H9 (cell line): ENCODE measurements around the gene ZNF621. TPM values are rescaled to one million over a fixed set of nuclear protein-coding genes. Genes with fewer than 3 reads are reported as not detected.

Experiments used
- DNase-seq: peaks from one replicate; pipeline ENCODE4 v3.0.0-alpha.2; 2017
- H2AFZ ChIP-seq: one replicate; pipeline ENCODE4 v1.6.1; 2013; ENCODE audit warnings: mild to moderate bottlenecking, low read length, control low read depth, moderate library complexity
- H2AK5ac ChIP-seq: 2 replicates; pipeline ENCODE4 v1.6.1; 2013; ENCODE audit warnings: low read length, control low read depth, mixed read lengths; ENCODE audit not compliant: insufficient read length
- H2BK120ac ChIP-seq: one replicate; pipeline ENCODE4 v1.6.1; 2013; ENCODE audit warnings: low read depth, mild to moderate bottlenecking, low read length, control low read depth, inconsistent platforms; ENCODE audit not compliant: poor library complexity, severe bottlenecking
- H2BK12ac ChIP-seq: 2 replicates; pipeline ENCODE4 v1.6.1; 2013; ENCODE audit warnings: low read length, control low read depth, mixed read lengths, low read depth; ENCODE audit not compliant: insufficient read length
- H2BK15ac ChIP-seq: 2 replicates; pipeline ENCODE4 v1.6.1; 2013; ENCODE audit warnings: low read depth, low read length, control low read depth
- H2BK20ac ChIP-seq: one replicate; pipeline ENCODE4 v1.6.1; 2013; ENCODE audit warnings: low read depth, mild to moderate bottlenecking, low read length, control low read depth, inconsistent platforms; ENCODE audit not compliant: poor library complexity, severe bottlenecking
- H2BK5ac ChIP-seq: 2 replicates; pipeline ENCODE4 v1.6.1; 2013; ENCODE audit warnings: low read length, control low read depth, mixed read lengths; ENCODE audit not compliant: insufficient read length
- H3K14ac ChIP-seq: 2 replicates; pipeline ENCODE4 v1.6.1; 2013; ENCODE audit warnings: low read length, control low read depth; ENCODE audit not compliant: insufficient read depth
- H3K18ac ChIP-seq: 2 replicates; pipeline ENCODE4 v1.6.1; 2013; ENCODE audit warnings: low read depth, mild to moderate bottlenecking, mixed read lengths, low read length, control low read depth; ENCODE audit not compliant: insufficient read length
- H3K23ac ChIP-seq: 2 replicates; pipeline ENCODE4 v1.6.1; 2013; ENCODE audit warnings: low read length, control low read depth, mixed read lengths, low read depth; ENCODE audit not compliant: insufficient read length
- H3K23me2 ChIP-seq: 2 replicates; pipeline ENCODE4 v1.6.1; 2013; ENCODE audit warnings: low read depth, mild to moderate bottlenecking, mixed read lengths, low read length, control low read depth; ENCODE audit not compliant: insufficient read length, poor library complexity, severe bottlenecking
- H3K27ac ChIP-seq: 2 replicates; pipeline ENCODE4 v1.5.1; 2013; ENCODE audit warnings: low read length, control low read depth, mixed read lengths, low read depth; ENCODE audit not compliant: insufficient read length
- H3K27me3 ChIP-seq: 2 replicates; pipeline ENCODE4 v1.6.1; 2013; ENCODE audit warnings: low read length, control low read depth, inconsistent platforms; ENCODE audit not compliant: insufficient read depth
- H3K4ac ChIP-seq: 2 replicates; pipeline ENCODE4 v1.6.1; 2013; ENCODE audit warnings: low read depth, mild to moderate bottlenecking, control low read depth, inconsistent platforms, low read length, moderate library complexity
- H3K4me1 ChIP-seq: 2 replicates; pipeline ENCODE4 v1.6.1; 2013; ENCODE audit warnings: low read length, control low read depth, inconsistent platforms; ENCODE audit not compliant: insufficient read depth
- H3K4me2 ChIP-seq: 2 replicates; pipeline ENCODE4 v1.6.1; 2013; ENCODE audit warnings: low read length, control low read depth, mixed read lengths; ENCODE audit not compliant: insufficient read length, insufficient read depth
- H3K56ac ChIP-seq: 2 replicates; pipeline ENCODE4 v1.6.1; 2013; ENCODE audit warnings: low read depth, mild to moderate bottlenecking, mixed read lengths, low read length, control low read depth; ENCODE audit not compliant: insufficient read length
- H3K79me1 ChIP-seq: 2 replicates; pipeline ENCODE4 v1.6.1; 2013; ENCODE audit warnings: low read depth, mild to moderate bottlenecking, moderate library complexity, low read length, control low read depth, inconsistent platforms; ENCODE audit not compliant: insufficient read depth, poor library complexity, severe bottlenecking
- H3K79me2 ChIP-seq: 2 replicates; pipeline ENCODE4 v1.6.1; 2013; ENCODE audit warnings: low read length, control low read depth, inconsistent platforms; ENCODE audit not compliant: insufficient read depth
- H3K9ac ChIP-seq: 2 replicates; pipeline ENCODE4 v1.6.1; 2013; ENCODE audit warnings: low read length, control low read depth, mixed read lengths; ENCODE audit not compliant: insufficient read length; ENCODE audit errors: extremely low read depth
- H3K9me3 ChIP-seq: one replicate; pipeline ENCODE4 v1.6.1; 2013; ENCODE audit warnings: low read depth, low read length, inconsistent platforms; ENCODE audit not compliant: control insufficient read depth
- H3T11ph ChIP-seq: one replicate; pipeline ENCODE4 v1.6.1; 2013; ENCODE audit warnings: mild to moderate bottlenecking, low read length, control low read depth, inconsistent platforms
- H4K20me1 ChIP-seq: one replicate; pipeline ENCODE4 v1.6.1; 2013; ENCODE audit not compliant: control insufficient read depth, insufficient read length, insufficient read depth
- H4K5ac ChIP-seq: 2 replicates; pipeline ENCODE4 v1.6.1; 2013; ENCODE audit warnings: low read depth, mild to moderate bottlenecking, mixed read lengths, low read length, control low read depth; ENCODE audit not compliant: insufficient read length
- H4K8ac ChIP-seq: replicated peaks from 2 replicates; pipeline ENCODE4 v1.6.1; 2013; ENCODE audit warnings: low read length, control low read depth, mixed read lengths, low read depth; ENCODE audit not compliant: insufficient read length
- H4K91ac ChIP-seq: 2 replicates; pipeline ENCODE4 v1.6.1; 2013; ENCODE audit warnings: low read depth, mild to moderate bottlenecking, moderate library complexity, mixed read lengths, low read length, control low read depth; ENCODE audit not compliant: insufficient read length
- H3K27ac Mint-ChIP-seq, 3 experiments: 2 replicates in 2 of 3; 3 replicates in 1 of 3; pipeline ENCODE4 v1.8.0; 2020 to 2021; ENCODE audit warnings: mixed read lengths in 3 of 3, mild to moderate bottlenecking in 1 of 3, moderate library complexity in 1 of 3
- H3K27me3 Mint-ChIP-seq: 2 replicates; pipeline ENCODE4 v1.8.0; 2021; ENCODE audit warnings: low read depth, mild to moderate bottlenecking, moderate library complexity, mixed read lengths
- H3K36me3 Mint-ChIP-seq, 3 experiments: 2 replicates in 2 of 3; 3 replicates in 1 of 3; pipeline ENCODE4 v1.8.0; 2020 to 2021; ENCODE audit warnings: low read depth in 3 of 3, mixed read lengths in 3 of 3; ENCODE audit not compliant: insufficient read depth in 1 of 3
- H3K4me1 Mint-ChIP-seq, 2 experiments: 2 replicates each; pipeline ENCODE4 v1.8.0; 2020; ENCODE audit warnings: mixed read lengths in 2 of 2
- H3K4me3 Mint-ChIP-seq, 2 experiments: 2 replicates in 1 of 2; 3 replicates in 1 of 2; pipeline ENCODE4 v1.8.0; 2020 to 2021; ENCODE audit warnings: mild to moderate bottlenecking in 2 of 2, mixed read lengths in 2 of 2, moderate library complexity in 1 of 2
- H3K9me3 Mint-ChIP-seq, 2 experiments: 2 replicates in 1 of 2; 3 replicates in 1 of 2; pipeline ENCODE4 v1.8.0; 2020; ENCODE audit warnings: mild to moderate bottlenecking in 2 of 2, mixed read lengths in 2 of 2, moderate library complexity in 1 of 2
- CTCF ChIP-seq: fragments of 200-600 bp; sonication (generic); conservative IDR thresholded peaks from 3 replicates; pipeline ENCODE4 v1.8.0; 2021; ENCODE audit warnings: antibody characterized with exemption, mild to moderate bottlenecking
- WGBS: extraction: QIAGEN DNeasy Blood & Tissue Kit; methylation state at CpG from one replicate; pipeline ENCODE4 v1.1.7; 2013; ENCODE audit warnings: missing lambda C conversion rate, low lambda C conversion rate, mixed read lengths; ENCODE audit not compliant: insufficient read length; ENCODE audit errors: extremely low coverage; 5-methylcytosine and 5-hydroxymethylcytosine counted together
- total RNA-seq: library from RNA; stranded (reverse); gene quantifications from 2 replicates; pipeline ENCODE4 v1.2.1, GENCODE V29; 2021

The ZNF621 gene
- total RNA-seq, 1 experiment from 2014 or later: 23.8 TPM

GRCh38 chr3:40583691-40584090 lies 58.9 kb downstream of the ZNF621 start:
- no peaks in the 10 kb centered on the region; a peak in 2 of 7 replicates for H3K36me3 Mint-ChIP-seq

More at GRCh38 chr3:40583691-40584090, 58.9 kb downstream of the ZNF621 start:
- Histone ChIP-seq H3K79me2 (no peaks in the 10 kb centered on the region), H4K91ac (no peak overlapping the region), H3K4ac (no peak overlapping the region), H3K9me3 (no peaks in the 10 kb centered on the region), H2BK12ac (no peak overlapping the region), H3K18ac (no peak overlapping the region), H4K20me1 (no peaks in the 10 kb centered on the region), H3K9ac (no peak overlapping the region), H3K27me3 (no peaks in the 10 kb centered on the region), H3K23me2 (no peaks in the 10 kb centered on the region), H2BK15ac (no peak overlapping the region), H2AFZ (no peak overlapping the region), H2AK5ac (no peak overlapping the region), H2BK5ac (no peak overlapping the region), H3K4me2 (no peak overlapping the region), H3K27ac (no peak overlapping the region), H3T11ph (no peak overlapping the region), H2BK120ac (no peak overlapping the region), H4K5ac (no peak overlapping the region), H3K79me1 (no peaks in the 10 kb centered on the region), H4K8ac (no peak overlapping the region), H3K4me1 (peaks cover 2% of the 10 kb centered on the region; the same call in 1 of the 2 replicates), H3K56ac (no peak overlapping the region), H2BK20ac (no peak overlapping the region), H3K23ac (no peak overlapping the region), H3K14ac (no peak overlapping the region)
- no CpG with 5 or more reads among the region's 7 CpGs for WGBS
- Mint-ChIP-seq H3K27ac (no peak overlapping the region), H3K27me3 (peaks cover 4% of the 10 kb centered on the region; the same call in 1 of the 2 replicates), H3K9me3 (no peaks in the 10 kb centered on the region; a peak in 1 of 5 replicates), H3K4me1 (peaks cover 36 to 39% of the 10 kb centered on the region in 2 experiments), H3K4me3 (no peak overlapping the region)
- no peak for TF ChIP-seq CTCF
- DNase-seq: no peak
